Urothelium cell line (cell line): ENCODE results near the gene SMU1.
"Not testable (repeated sequence)": the region's sequence is repeated elsewhere in the genome, so short reads cannot be mapped to it uniquely, and the experiment has no call there.

ENCODE experiments used
- DNase-seq: peaks from one replicate; pipeline ENCODE4 v3.0.0; 2011; ENCODE audit warnings: low spot score, mixed read lengths
- FAIRE-seq: peaks from 2 replicates; lab custom pipeline; 2011; peaks lifted over from hg19 to GRCh38; lab: Jason Lieb, UNC

Gene SMU1

DNA sequence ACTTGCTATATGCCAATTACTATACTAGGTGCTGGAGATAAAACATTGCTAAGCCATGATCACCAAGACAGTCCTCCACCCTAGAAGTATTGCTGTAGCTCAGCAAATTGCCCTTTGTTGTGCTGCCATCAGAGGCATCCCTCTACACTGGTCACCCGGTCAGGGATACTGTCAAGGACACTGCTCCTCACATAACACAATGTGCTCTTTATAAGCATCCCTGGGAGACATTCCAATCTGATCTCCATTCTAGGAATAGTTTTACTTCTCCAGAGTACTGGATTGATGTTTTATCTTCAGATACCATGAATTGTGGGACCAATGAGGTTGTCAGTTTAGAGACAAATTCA, 61.8 kb downstream of the SMU1 start:
- peak; percentile 42 for FAIRE-seq
- no peak for DNase-seq

DNA sequence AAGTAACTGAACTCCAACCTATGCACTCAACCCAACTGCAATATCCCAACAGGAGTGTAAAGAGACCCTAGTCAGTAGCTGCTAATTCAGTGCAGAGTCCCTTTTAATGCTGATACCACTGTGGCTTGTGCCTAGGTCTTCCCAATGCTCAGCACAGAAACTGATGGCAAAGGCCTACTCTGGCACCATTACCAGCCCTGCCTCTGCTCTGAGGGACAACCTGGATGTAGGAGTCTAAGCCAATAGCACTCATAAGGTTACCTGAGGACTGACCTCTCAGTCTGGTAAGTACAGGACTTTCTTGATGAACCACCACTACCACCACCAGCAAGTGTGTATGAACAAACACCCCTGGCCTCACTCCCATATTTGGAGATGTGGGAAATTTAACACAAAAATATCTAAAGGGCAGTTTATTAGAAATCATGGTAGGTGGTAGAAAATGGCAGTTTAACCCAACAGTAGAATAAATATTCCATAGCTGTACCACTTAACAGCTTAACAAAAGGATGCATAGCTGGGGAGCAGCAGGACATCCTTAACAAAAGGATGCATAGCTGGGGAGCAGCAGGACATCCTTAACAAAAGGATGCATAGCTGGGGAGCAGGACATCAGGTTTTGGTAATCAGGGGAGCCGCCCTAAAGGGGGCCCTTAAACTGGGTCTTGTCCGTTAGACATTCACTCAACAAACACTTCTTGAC, 62.4 kb downstream of the SMU1 start:
- DNase-seq (no peak), FAIRE-seq (no peak)

DNA sequence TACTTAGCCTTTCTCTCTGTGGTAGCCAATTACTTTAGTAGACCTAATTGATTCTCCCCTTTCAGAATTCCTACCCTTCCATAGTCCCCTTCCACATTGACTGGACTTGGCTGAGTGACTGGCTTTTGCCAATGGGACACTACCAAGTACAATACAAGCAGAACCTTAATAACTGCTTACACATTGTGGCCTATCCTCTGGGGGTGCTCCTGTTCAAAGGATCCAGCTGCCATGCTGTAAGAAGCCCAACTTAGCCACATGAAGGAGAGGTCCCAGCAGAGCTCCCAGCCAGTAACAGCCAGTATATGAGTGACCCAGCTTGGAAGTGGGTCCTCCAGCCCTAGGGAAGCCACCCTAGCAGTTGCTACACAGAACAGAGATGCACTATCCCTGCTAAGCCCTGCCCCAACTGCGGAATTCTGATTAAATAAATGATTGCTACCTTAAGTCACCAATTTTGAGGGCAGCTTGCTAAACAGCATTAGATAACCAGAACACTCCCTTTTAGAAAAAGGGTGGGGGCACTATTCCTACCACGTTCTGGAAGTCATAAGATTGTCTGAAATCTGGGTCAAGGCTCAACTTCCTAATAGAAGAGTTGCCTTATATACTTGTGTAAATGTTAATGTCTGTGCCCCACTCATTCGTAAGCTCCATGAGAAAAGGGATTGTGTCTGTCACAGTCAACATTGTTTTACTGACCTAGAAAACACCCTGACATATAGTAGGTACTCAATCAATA, 64.0 kb downstream of the SMU1 start:
- DNase-seq: no peak
- FAIRE-seq: no peak

GRCh38 chr9:33011831-33012230, 64.6 kb downstream of the SMU1 start:
- no peak for FAIRE-seq

DNA sequence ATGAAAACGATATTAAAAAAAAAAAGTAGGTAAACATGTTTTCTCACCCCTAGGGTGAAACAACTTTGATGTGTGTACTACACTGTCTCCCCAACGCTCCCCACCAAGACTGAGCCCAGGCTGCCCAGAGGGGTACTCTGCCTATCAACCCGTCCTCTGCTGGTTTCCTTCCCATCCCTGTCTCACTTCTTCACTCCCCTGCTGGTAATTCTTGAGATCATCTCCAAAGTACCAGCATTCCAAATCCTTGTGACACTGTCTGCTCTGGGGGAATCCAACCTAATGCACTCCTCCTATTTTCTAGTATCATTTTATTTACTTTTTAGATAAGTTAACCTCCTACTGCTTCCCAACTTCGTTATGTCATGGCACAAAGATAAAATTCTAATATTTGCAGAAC, 68.7 kb downstream of the SMU1 start:
- DNase-seq (no peak), FAIRE-seq (no peak)

More at GRCh38 chr9:33011831-33012230, 64.6 kb downstream of the SMU1 start:
- DNase-seq: no peak

GRCh38 chr9:33005335-33005734, 71.1 kb downstream of the SMU1 start:
- FAIRE-seq, DNase-seq: not testable (repeated sequence)

- not testable (repeated sequence) for FAIRE-seq, DNase-seq
These were observed 75.8 kb downstream of the SMU1 start for GRCh38 chr9:33000682-33001055.

GRCh38 chr9:32992595-32993238, 83.8 kb downstream of the SMU1 start:
- DNase-seq (no peak), FAIRE-seq (no peak)

- DNase-seq (no peak), FAIRE-seq (no peak)
These were observed 84.4 kb downstream of the SMU1 start for GRCh38 chr9:32991897-32992594.
